Measurements from ENCODE around the gene SEPTIN2. TPM values are rescaled to one million over a fixed set of nuclear protein-coding genes. Genes with fewer than 3 reads are reported as not detected.

Gene SEPTIN2
- total and polyA plus RNA-seq, 10 of the 15 experiments (the other 5 are each of a cell fraction or from before 2014, with no cell fraction given) = 169 to 474 (median 269) TPM

GRCh38 chr2:241268306-241268705 lies 47.4 kb upstream of the SEPTIN2 start:
- intact Hi-C loops (cut with micrococcal nuclease; ENCODE audit: unreplicated experiment) = no loop called here
- RAD21 ChIA-PET (ENCODE audit: unreplicated experiment) = no interaction called here
- FAIRE-seq = no peak

More at GRCh38 chr2:241268306-241268705, 47.4 kb upstream of the SEPTIN2 start:
- H3K9me3 ChIP-seq (replicated peaks; ENCODE audit: control insufficient read depth, insufficient read depth, low read length) = no peaks in the 10 kb centered on the region
- in situ Hi-C loops (cut with MboI) = no loop called here
- no peaks in the 10 kb centered on the region for H3K27me3 ChIP-seq (replicated peaks in 1 of 2; ENCODE audit: control insufficient read depth in 2 of 2, insufficient read depth in 2 of 2, low read length in 1 of 2)
- H3K36me3 ChIP-seq (ENCODE audit: control insufficient read depth in 2 of 2, insufficient read depth in 2 of 2, low read length in 1 of 2) = peaks cover 18 to 30% of the 10 kb centered on the region in 2 experiments
- H4K20me1 ChIP-seq (ENCODE audit: control insufficient read depth, insufficient read depth) = peaks cover 12% of the 10 kb centered on the region
- SMC1A ChIA-PET (ENCODE audit: uncharacterized antibody, unreplicated experiment) = interaction anchor here (0.6 to 1.2 kb wide), 3 partner anchors 16 to 54 kb away, joined by 3 to 5 read pairs (median 3); no protein-coding TSS in a partner anchor
- CTCF ChIA-PET = interaction anchor here (1.4 kb wide), 1 partner anchor 15 kb away, joined by 5 read pairs; no protein-coding TSS in a partner anchor
- WGBS (ENCODE audit: insufficient coverage, insufficient replicate concordance, low lambda C conversion rate, missing lambda C conversion rate) = 88% methylated on average over 7 of the region's 7 CpGs
- TF ChIP-seq SKIL (IDR thresholded peaks at IDR 0.05; ENCODE audit: low read depth, poor library complexity, severe bottlenecking) = no peak
- TF ChIP-seq IRF4 (IDR thresholded peaks at IDR 0.05; ENCODE audit: low read depth, low read length) = no peak
- no peak for TF ChIP-seq PAX5 (IDR thresholded peaks at IDR 0.05; ENCODE audit: borderline replicate concordance, low read depth, low read length)
- no peak for TF ChIP-seq GATAD2B (conservative IDR thresholded peaks at IDR 0.05; ENCODE audit: low read depth)
- TF ChIP-seq TAF1 (IDR thresholded peaks at IDR 0.05; ENCODE audit: borderline replicate concordance, low read depth, low read length) = no peak
- TF ChIP-seq HCFC1 (IDR thresholded peaks at IDR 0.05; ENCODE audit: low read length) = no peak
- TF ChIP-seq GABPA (IDR thresholded peaks at IDR 0.05; ENCODE audit: low read depth) = no peak
- no peak for TF ChIP-seq BCL11A (IDR thresholded peaks at IDR 0.05; ENCODE audit: low read depth, low read length)
- TF ChIP-seq CREM (IDR thresholded peaks at IDR 0.05; ENCODE audit: low read depth) = no peak
- no peak for TF ChIP-seq ATF2 (IDR thresholded peaks at IDR 0.05; ENCODE audit: low read length)
- TF ChIP-seq ATF7 (IDR thresholded peaks at IDR 0.05; ENCODE audit: low read depth) = no peak
- no peak for TF ChIP-seq POLR2AphosphoS2 (IDR thresholded peaks at IDR 0.05; ENCODE audit: low read depth, low read length)
- TF ChIP-seq REST (IDR thresholded peaks at IDR 0.05; ENCODE audit: low read depth, low read length) = no peak
- no peak for TF ChIP-seq POU2F2 (IDR thresholded peaks at IDR 0.05; ENCODE audit: borderline replicate concordance, low read depth, low read length)
- TF ChIP-seq ASH2L (IDR thresholded peaks at IDR 0.05; ENCODE audit: borderline replicate concordance, low read depth) = no peak
- TF ChIP-seq CHD4 (IDR thresholded peaks at IDR 0.05) = no peak
- TF ChIP-seq CBX5 (IDR thresholded peaks at IDR 0.05; ENCODE audit: low read depth) = no peak
- H3K4me2 ChIP-seq (ENCODE audit: control insufficient read depth, insufficient read depth) = no peak overlapping the region
- DNase-seq (ENCODE audit: low read depth, low spot score) (no peak), ATAC-seq (no peak)
- H3K9ac ChIP-seq (ENCODE audit: control insufficient read depth, insufficient read depth, low read length) = no peak overlapping the region
- no peak overlapping the region for H2AFZ ChIP-seq (ENCODE audit: control insufficient read depth, low read depth, low read length)
- H3K4me3 ChIP-seq = no peak overlapping the region
- no TSS peak for BruUV-seq (replicated peaks)
- peaks cover 49% of the 10 kb centered on the region for H3K79me2 ChIP-seq (ENCODE audit: control insufficient read depth, insufficient read depth, low read length)
- no peak overlapping the region for H3K27ac ChIP-seq (ENCODE audit: control insufficient read depth, insufficient read depth)
- POLR2A ChIA-PET = no interaction called here
- H3K4me1 ChIP-seq (ENCODE audit: control insufficient read depth, insufficient read depth, low read length) = peaks cover 13% of the 10 kb centered on the region

Data from GM12878 (cell line).